ENCODE data around the gene KCNH1.

DNA sequence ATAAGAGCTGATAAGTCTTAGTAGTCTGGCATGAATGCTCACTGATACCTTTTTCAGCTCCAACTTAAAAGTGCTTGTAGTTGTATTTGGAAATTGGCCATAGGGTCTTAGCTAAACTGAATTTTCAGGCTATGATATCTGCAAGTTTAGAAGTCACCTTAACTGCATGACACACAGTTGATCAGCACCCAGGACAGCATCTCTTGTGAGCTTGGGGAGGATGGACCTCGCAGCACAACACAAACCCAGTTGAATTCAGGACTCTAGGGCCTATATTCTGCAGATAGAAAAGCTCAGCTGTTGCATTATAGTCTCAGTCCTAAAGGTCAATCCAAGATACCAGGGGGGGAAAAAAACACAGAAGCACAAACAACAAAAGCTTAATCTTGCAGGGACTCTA, 394.3 kb downstream of the KCNH1 start:
- TF ChIP-seq, protein P1, sequence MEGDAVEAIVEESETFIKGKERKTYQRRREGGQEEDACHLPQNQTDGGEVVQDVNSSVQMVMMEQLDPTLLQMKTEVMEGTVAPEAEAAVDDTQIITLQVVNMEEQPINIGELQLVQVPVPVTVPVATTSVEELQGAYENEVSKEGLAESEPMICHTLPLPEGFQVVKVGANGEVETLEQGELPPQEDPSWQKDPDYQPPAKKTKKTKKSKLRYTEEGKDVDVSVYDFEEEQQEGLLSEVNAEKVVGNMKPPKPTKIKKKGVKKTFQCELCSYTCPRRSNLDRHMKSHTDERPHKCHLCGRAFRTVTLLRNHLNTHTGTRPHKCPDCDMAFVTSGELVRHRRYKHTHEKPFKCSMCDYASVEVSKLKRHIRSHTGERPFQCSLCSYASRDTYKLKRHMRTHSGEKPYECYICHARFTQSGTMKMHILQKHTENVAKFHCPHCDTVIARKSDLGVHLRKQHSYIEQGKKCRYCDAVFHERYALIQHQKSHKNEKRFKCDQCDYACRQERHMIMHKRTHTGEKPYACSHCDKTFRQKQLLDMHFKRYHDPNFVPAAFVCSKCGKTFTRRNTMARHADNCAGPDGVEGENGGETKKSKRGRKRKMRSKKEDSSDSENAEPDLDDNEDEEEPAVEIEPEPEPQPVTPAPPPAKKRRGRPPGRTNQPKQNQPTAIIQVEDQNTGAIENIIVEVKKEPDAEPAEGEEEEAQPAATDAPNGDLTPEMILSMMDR (IDR thresholded peaks at IDR 0.05), result no peak
- TF ChIP-seq EP300 (IDR thresholded peaks at IDR 0.05; ENCODE audit: borderline replicate concordance in 1 of 2, low read depth in 1 of 2, low read length in 1 of 2) (no peak), PBX3 (IDR thresholded peaks at IDR 0.05) (no peak), RAD21 (IDR thresholded peaks at IDR 0.05; ENCODE audit: low read length) (no peak), GATA2 (CRISPR knock-in tag; IDR thresholded peaks at IDR 0.05) (no peak), YY1 (IDR thresholded peaks at IDR 0.05; ENCODE audit: low read depth) (no peak), IRF3 (IDR thresholded peaks at IDR 0.05; ENCODE audit: low read depth, low read length) (no peak), FOSL2 (IDR thresholded peaks at IDR 0.05; ENCODE audit: borderline replicate concordance, low read depth) (no peak), TAF1 (IDR thresholded peaks at IDR 0.05; ENCODE audit: borderline replicate concordance, low read depth, low read length) (no peak), POLR2AphosphoS5 (IDR thresholded peaks at IDR 0.05; ENCODE audit: low read depth, low read length) (no peak)
- TF ChIP-seq, protein P2, sequence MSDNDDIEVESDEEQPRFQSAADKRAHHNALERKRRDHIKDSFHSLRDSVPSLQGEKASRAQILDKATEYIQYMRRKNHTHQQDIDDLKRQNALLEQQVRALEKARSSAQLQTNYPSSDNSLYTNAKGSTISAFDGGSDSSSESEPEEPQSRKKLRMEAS (IDR thresholded peaks at IDR 0.05; ENCODE audit: low read depth), result no peak
- TF ChIP-seq, protein P3, sequence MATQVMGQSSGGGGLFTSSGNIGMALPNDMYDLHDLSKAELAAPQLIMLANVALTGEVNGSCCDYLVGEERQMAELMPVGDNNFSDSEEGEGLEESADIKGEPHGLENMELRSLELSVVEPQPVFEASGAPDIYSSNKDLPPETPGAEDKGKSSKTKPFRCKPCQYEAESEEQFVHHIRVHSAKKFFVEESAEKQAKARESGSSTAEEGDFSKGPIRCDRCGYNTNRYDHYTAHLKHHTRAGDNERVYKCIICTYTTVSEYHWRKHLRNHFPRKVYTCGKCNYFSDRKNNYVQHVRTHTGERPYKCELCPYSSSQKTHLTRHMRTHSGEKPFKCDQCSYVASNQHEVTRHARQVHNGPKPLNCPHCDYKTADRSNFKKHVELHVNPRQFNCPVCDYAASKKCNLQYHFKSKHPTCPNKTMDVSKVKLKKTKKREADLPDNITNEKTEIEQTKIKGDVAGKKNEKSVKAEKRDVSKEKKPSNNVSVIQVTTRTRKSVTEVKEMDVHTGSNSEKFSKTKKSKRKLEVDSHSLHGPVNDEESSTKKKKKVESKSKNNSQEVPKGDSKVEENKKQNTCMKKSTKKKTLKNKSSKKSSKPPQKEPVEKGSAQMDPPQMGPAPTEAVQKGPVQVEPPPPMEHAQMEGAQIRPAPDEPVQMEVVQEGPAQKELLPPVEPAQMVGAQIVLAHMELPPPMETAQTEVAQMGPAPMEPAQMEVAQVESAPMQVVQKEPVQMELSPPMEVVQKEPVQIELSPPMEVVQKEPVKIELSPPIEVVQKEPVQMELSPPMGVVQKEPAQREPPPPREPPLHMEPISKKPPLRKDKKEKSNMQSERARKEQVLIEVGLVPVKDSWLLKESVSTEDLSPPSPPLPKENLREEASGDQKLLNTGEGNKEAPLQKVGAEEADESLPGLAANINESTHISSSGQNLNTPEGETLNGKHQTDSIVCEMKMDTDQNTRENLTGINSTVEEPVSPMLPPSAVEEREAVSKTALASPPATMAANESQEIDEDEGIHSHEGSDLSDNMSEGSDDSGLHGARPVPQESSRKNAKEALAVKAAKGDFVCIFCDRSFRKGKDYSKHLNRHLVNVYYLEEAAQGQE (IDR thresholded peaks at IDR 0.05; ENCODE audit: low read depth, low read length), result peak; percentile 89
